ENCODE results near the gene GPR152. TPM values are rescaled to one million over a fixed set of nuclear protein-coding genes. Genes with fewer than 3 reads are reported as not detected.

Gene GPR152
- total and polyA plus RNA-seq, 2 of the 8 experiments (the other 6 are each of a cell fraction or from before 2014, with no cell fraction given): not detected

- Histone ChIP-seq H2BK12ac (ENCODE audit: low read depth, low read length) (no peak overlapping the region), H3K18ac (ENCODE audit: extremely low read depth, low read length) (no peak overlapping the region), H4K20me1 (replicated peaks in 1 of 2; ENCODE audit: control insufficient read depth in 1 of 2, insufficient read depth in 2 of 2, low read length in 2 of 2) (no peaks in the 10 kb centered on the region), H3K23me2 (ENCODE audit: low read depth, low read length) (no peaks in the 10 kb centered on the region), H3K27me3 (replicated peaks in 1 of 4; ENCODE audit: control insufficient read depth in 3 of 4, extremely low read depth in 1 of 4, insufficient read depth in 3 of 4, low read length in 3 of 4) (no peaks in the 10 kb centered on the region), H3K9ac (replicated peaks in 1 of 4; ENCODE audit: extremely low read depth in 1 of 4, low read depth in 3 of 4, low read length in 3 of 4) (no peak overlapping the region), H2AFZ (ENCODE audit: low read length) (no peak overlapping the region), H2BK5ac (ENCODE audit: low read depth, low read length) (no peak overlapping the region), H3K27ac (ENCODE audit: low read depth, low read length) (no peak overlapping the region), H4K5ac (ENCODE audit: insufficient read length, low read depth, low read length) (no peak overlapping the region), H3K14ac (ENCODE audit: insufficient read length) (no peak overlapping the region), H3K56ac (replicated peaks; ENCODE audit: insufficient read length, low read depth, low read length) (no peak overlapping the region), H3K79me2 (ENCODE audit: control insufficient read depth in 1 of 2, insufficient read depth in 2 of 2, low read length in 2 of 2) (no peaks in the 10 kb centered on the region), H3K4me1 (replicated peaks in 1 of 4; ENCODE audit: control insufficient read depth in 3 of 4, insufficient read depth in 4 of 4, low read length in 3 of 4) (no peaks in the 10 kb centered on the region), H3K4me3 (ENCODE audit: extremely low read depth in 1 of 4, insufficient read depth in 2 of 4, low read depth in 3 of 4, low read length in 4 of 4) (no peak overlapping the region), H3K9me3 (ENCODE audit: insufficient read depth in 2 of 2, low read depth in 1 of 2, low read length in 1 of 2) (no peaks in the 10 kb centered on the region), H3K79me1 (ENCODE audit: low read depth, low read length) (no peaks in the 10 kb centered on the region), H3K4me2 (ENCODE audit: insufficient read depth in 1 of 2, low read depth in 2 of 2, low read length in 2 of 2) (no peak overlapping the region), H2BK120ac (replicated peaks; ENCODE audit: low read depth, low read length) (no peak overlapping the region), H2BK20ac (ENCODE audit: low read length) (no peak overlapping the region), H3K4ac (replicated peaks; ENCODE audit: insufficient read length, low read depth, low read length) (no peak overlapping the region), H2AK5ac (ENCODE audit: low read depth, low read length) (no peak overlapping the region), H4K8ac (ENCODE audit: extremely low read depth, insufficient read depth, low read length) (peak overlapping the region; percentile 71), H2BK15ac (ENCODE audit: low read length) (no peak overlapping the region), H4K91ac (replicated peaks; ENCODE audit: insufficient read length, low read length) (no peak overlapping the region), H3K36me3 (ENCODE audit: control insufficient read depth in 2 of 4, insufficient read depth in 4 of 4, low read length in 3 of 4) (no peaks in the 10 kb centered on the region), H3K23ac (ENCODE audit: insufficient read length) (no peak overlapping the region)
- POLR2A ChIA-PET (ENCODE audit: partially characterized antibody): interaction anchor here (0.9 to 4.3 kb wide), 4 partner anchors 13 to 62 kb away, joined by 3 to 27 read pairs (median 3); partner anchors contain the start of genes PTPRCAP and RAD9A
- FAIRE-seq: no peak
- no peak for DNase-seq (ENCODE audit: low read depth in 1 of 2, low spot score in 2 of 2)
- WGBS, 2 experiments (ENCODE audit: extremely low coverage in 1 of 2, insufficient coverage in 1 of 2, insufficient read length in 1 of 2, insufficient replicate concordance in 2 of 2, low coverage in 1 of 2, low lambda C conversion rate in 2 of 2, missing lambda C conversion rate in 1 of 2): 92% methylated on average over 21 of the region's 21 CpGs; no CpG with 5 or more reads in 1 of the 2 experiments
- CTCF ChIA-PET (ENCODE audit: partially characterized antibody): no interaction called here
- no peak for TF ChIP-seq TCF12 (IDR thresholded peaks at IDR 0.05; ENCODE audit: low read depth, low read length)
- no peak for TF ChIP-seq SIN3A (conservative IDR thresholded peaks at IDR 0.05 in 1 of 2, IDR thresholded peaks at IDR 0.05 in 1 of 2; ENCODE audit: low read depth in 1 of 2, low read length in 2 of 2)
- no peak for TF ChIP-seq EGR1 (IDR thresholded peaks at IDR 0.05; ENCODE audit: borderline replicate concordance, low read depth, low read length)
- TF ChIP-seq JUN (IDR thresholded peaks at IDR 0.05; ENCODE audit: low read depth, low read length): no peak
- no peak for TF ChIP-seq RBBP5 (IDR thresholded peaks at IDR 0.05; ENCODE audit: borderline replicate concordance, low read depth, low read length)
- no peak for TF ChIP-seq CBX5 (IDR thresholded peaks at IDR 0.05; ENCODE audit: low read depth, low read length)
- no peak for TF ChIP-seq MAX (IDR thresholded peaks at IDR 0.05)
- TF ChIP-seq ZNF274 (IDR thresholded peaks at IDR 0.05; ENCODE audit: borderline replicate concordance, extremely low read depth, low read length): no peak
- TF ChIP-seq BRCA1 (IDR thresholded peaks at IDR 0.05; ENCODE audit: low read depth, low read length): no peak
- no peak for TF ChIP-seq KDM5A (IDR thresholded peaks at IDR 0.05; ENCODE audit: low read length)
- no peak for TF ChIP-seq BCL11A (IDR thresholded peaks at IDR 0.05; ENCODE audit: low read depth in 2 of 2, low read length in 2 of 2)
- no peak for TF ChIP-seq SAP30 (IDR thresholded peaks at IDR 0.05; ENCODE audit: insufficient read depth, insufficient replicate concordance, low read length)
Observed at GRCh38 chr11:67453816-67454732, 1.5 kb upstream of the GPR152 start.

All from H1 (cell line).